ENCODE data around the gene CACHD1.

CACHD1 gene

DNA sequence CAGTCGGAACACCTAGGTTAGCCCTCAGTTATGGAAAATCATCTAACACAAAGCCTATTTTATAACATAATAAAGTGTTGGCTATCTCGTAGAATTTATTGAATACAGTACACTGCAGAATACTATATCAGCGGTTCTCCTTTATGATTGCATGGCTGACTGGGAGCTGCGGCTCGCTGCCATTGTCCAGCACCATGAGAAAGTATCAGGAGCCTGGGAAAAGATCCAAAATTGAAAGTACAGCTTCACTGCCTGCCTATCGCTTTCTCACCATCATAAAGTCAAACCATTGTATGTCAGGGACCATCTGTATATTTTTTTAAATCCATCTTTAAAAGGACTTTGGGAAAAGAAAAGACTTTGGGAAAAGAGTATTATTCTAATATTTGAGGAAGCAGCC lies 163.0 kb downstream of the CACHD1 start:
- Histone ChIP-seq H3K27me3 (ENCODE audit: insufficient read depth, poor library complexity, severe bottlenecking) (peaks cover 6% of the 10 kb centered on the region), H3K27ac (replicated peaks) (no peak overlapping the region), H3K4me3 (replicated peaks; ENCODE audit: insufficient read depth, low read length) (no peak overlapping the region)
- TF ChIP-seq REST (IDR thresholded peaks at IDR 0.05; ENCODE audit: insufficient replicate concordance, low read depth) (no peak), POLR2AphosphoS5 (IDR thresholded peaks at IDR 0.05; ENCODE audit: low read depth) (no peak), CTCF (IDR thresholded peaks at IDR 0.05; ENCODE audit: insufficient read depth, low read length) (no peak), SPI1 (IDR thresholded peaks at IDR 0.05; ENCODE audit: borderline replicate concordance, low read depth) (no peak), GABPA (IDR thresholded peaks at IDR 0.05; ENCODE audit: low read depth) (no peak)
- DNase-seq (ENCODE audit: low read depth in 1 of 2, low spot score in 1 of 2), result no peak

- H3K4me3 ChIP-seq (replicated peaks; ENCODE audit: insufficient read depth, low read length), result no peak overlapping the region
- no peak for DNase-seq (ENCODE audit: low read depth in 1 of 2, low spot score in 1 of 2)
- TF ChIP-seq CTCF (IDR thresholded peaks at IDR 0.05; ENCODE audit: insufficient read depth, low read length) (no peak), SPI1 (IDR thresholded peaks at IDR 0.05; ENCODE audit: borderline replicate concordance, low read depth) (no peak), REST (IDR thresholded peaks at IDR 0.05; ENCODE audit: insufficient replicate concordance, low read depth) (no peak), POLR2AphosphoS5 (IDR thresholded peaks at IDR 0.05; ENCODE audit: low read depth) (no peak), GABPA (IDR thresholded peaks at IDR 0.05; ENCODE audit: low read depth) (no peak)
- H3K27ac ChIP-seq (replicated peaks), result no peak overlapping the region
- peaks cover 3% of the 10 kb centered on the region for H3K27me3 ChIP-seq (ENCODE audit: insufficient read depth, poor library complexity, severe bottlenecking)
These were observed 175.8 kb downstream of the CACHD1 start for GRCh38 chr1:64645735-64646134.

DNA sequence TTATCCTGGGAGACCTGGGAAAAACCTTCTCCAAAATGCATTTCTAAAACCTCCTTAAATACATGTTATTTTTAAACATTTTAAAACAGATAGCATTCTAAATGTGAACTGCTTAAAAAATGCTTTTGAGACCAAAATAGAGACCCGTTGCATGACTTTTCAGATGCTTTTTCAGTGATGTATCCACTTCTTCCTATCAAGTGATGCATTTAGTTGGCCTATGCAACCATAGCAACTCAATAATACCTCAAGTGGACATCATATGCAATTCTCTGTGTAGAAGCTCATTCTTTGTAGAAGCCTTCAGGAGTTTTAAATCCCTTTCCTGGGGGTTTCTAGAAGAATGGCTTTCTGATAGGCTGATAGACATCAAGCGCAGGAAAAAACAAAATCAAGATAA lies 180.5 kb downstream of the CACHD1 start:
- Histone ChIP-seq H3K4me3 (replicated peaks; ENCODE audit: insufficient read depth, low read length) (no peak overlapping the region), H3K27ac (replicated peaks) (no peak overlapping the region), H3K27me3 (ENCODE audit: insufficient read depth, poor library complexity, severe bottlenecking) (peaks cover 13% of the 10 kb centered on the region)
- no peak for DNase-seq (ENCODE audit: low read depth in 1 of 2, low spot score in 1 of 2)
- TF ChIP-seq POLR2AphosphoS5 (IDR thresholded peaks at IDR 0.05; ENCODE audit: low read depth), result no peak
- no peak for TF ChIP-seq GABPA (IDR thresholded peaks at IDR 0.05; ENCODE audit: low read depth)
- TF ChIP-seq CTCF (IDR thresholded peaks at IDR 0.05; ENCODE audit: insufficient read depth, low read length), result no peak
- TF ChIP-seq SPI1 (IDR thresholded peaks at IDR 0.05; ENCODE audit: borderline replicate concordance, low read depth), result no peak
- no peak for TF ChIP-seq REST (IDR thresholded peaks at IDR 0.05; ENCODE audit: insufficient replicate concordance, low read depth)

All from HL-60 (cell line).